Chondrocyte (in vitro differentiated cells): ENCODE data around the gene PARD6A. TPM values are rescaled to one million over a fixed set of nuclear protein-coding genes. Genes with fewer than 3 reads are reported as not detected.
A peak's percentile ranks its signal among the peaks of the same experiment; 100 is the strongest.

Source experiments
- DNase-seq: peaks from one replicate; pipeline ENCODE4 v3.0.0; 2021; ENCODE audit warnings: mixed read lengths, low spot score
- H3K27ac Mint-ChIP-seq: one replicate; pipeline ENCODE4 v1.8.0; 2021; ENCODE audit warnings: mild to moderate bottlenecking, moderate library complexity, mixed read lengths; ENCODE audit not compliant: unreplicated experiment
- H3K27me3 Mint-ChIP-seq: 2 replicates; pipeline ENCODE4 v1.8.0; 2021; ENCODE audit warnings: low read depth, mixed read lengths
- H3K36me3 Mint-ChIP-seq: 2 replicates; pipeline ENCODE4 v1.8.0; 2021; ENCODE audit warnings: low read depth, mixed read lengths
- H3K4me1 Mint-ChIP-seq: 2 replicates; pipeline ENCODE4 v1.8.0; 2021; ENCODE audit warnings: low read depth, mild to moderate bottlenecking, mixed read lengths
- H3K4me3 Mint-ChIP-seq: one replicate; pipeline ENCODE4 v1.8.0; 2021; ENCODE audit warnings: mild to moderate bottlenecking, moderate library complexity, mixed read lengths; ENCODE audit not compliant: unreplicated experiment
- H3K9me3 Mint-ChIP-seq: 2 replicates; pipeline ENCODE4 v1.8.0; 2021; ENCODE audit warnings: low read depth, mixed read lengths
- CTCF ChIP-seq: fragments of 200-600 bp; sonication (generic); IDR thresholded peaks from 2 replicates; pipeline ENCODE4 v1.5.0; 2021; ENCODE audit warnings: antibody characterized with exemption, mild to moderate bottlenecking, moderate library complexity
- total RNA-seq: library from RNA; stranded (reverse); gene quantifications from 3 replicates; pipeline ENCODE4 v1.2.1, GENCODE V29; 2021

The PARD6A gene
- total RNA-seq, 1 donor from 2014 or later = 3.5 TPM

- DNase-seq = peak; percentile 94
- Mint-ChIP-seq H3K4me3 (peak overlapping the region; percentile 35), H3K27ac (no peak overlapping the region), H3K36me3 (no peaks in the 10 kb centered on the region), H3K27me3 (no peaks in the 10 kb centered on the region), H3K4me1 (peaks cover 15% of the 10 kb centered on the region), H3K9me3 (no peaks in the 10 kb centered on the region)
- peak; percentile 85 for TF ChIP-seq CTCF
Measured at GRCh38 chr16:67667817-67668494, 7.2 kb downstream of the PARD6A start.

- TF ChIP-seq CTCF = no peak
- Mint-ChIP-seq H3K36me3 (no peaks in the 10 kb centered on the region), H3K27me3 (no peaks in the 10 kb centered on the region), H3K4me3 (no peak overlapping the region), H3K27ac (no peak overlapping the region), H3K9me3 (no peaks in the 10 kb centered on the region), H3K4me1 (peaks cover 18% of the 10 kb centered on the region)
- no peak for DNase-seq
Measured at GRCh38 chr16:67668495-67669157, 7.9 kb downstream of the PARD6A start.

- Mint-ChIP-seq H3K36me3 (no peaks in the 10 kb centered on the region), H3K4me1 (peaks cover 24% of the 10 kb centered on the region), H3K9me3 (no peaks in the 10 kb centered on the region), H3K4me3 (no peak overlapping the region), H3K27me3 (no peaks in the 10 kb centered on the region), H3K27ac (no peak overlapping the region)
- no peak for DNase-seq
- TF ChIP-seq CTCF = no peak
Measured at GRCh38 chr16:67669499-67670101, 8.8 kb downstream of the PARD6A start.

- no peak overlapping the region for H3K4me3 Mint-ChIP-seq
- no peaks in the 10 kb centered on the region for H3K27me3 Mint-ChIP-seq
- no peaks in the 10 kb centered on the region for H3K36me3 Mint-ChIP-seq
- H3K9me3 Mint-ChIP-seq = no peaks in the 10 kb centered on the region
- TF ChIP-seq CTCF = no peak
- no peak overlapping the region for H3K27ac Mint-ChIP-seq
- H3K4me1 Mint-ChIP-seq = peaks cover 14% of the 10 kb centered on the region
- DNase-seq = no peak
Measured at GRCh38 chr16:67672306-67672705, 11.5 kb downstream of the PARD6A start.

GRCh38 chr16:67672739-67673662, 12.2 kb downstream of the PARD6A start:
- no peak for DNase-seq

More at GRCh38 chr16:67672739-67673662, 12.2 kb downstream of the PARD6A start:
- peak; percentile 79 for TF ChIP-seq CTCF
- no peak overlapping the region for H3K27ac Mint-ChIP-seq
- H3K4me3 Mint-ChIP-seq = no peak overlapping the region
- no peaks in the 10 kb centered on the region for H3K27me3 Mint-ChIP-seq
- H3K9me3 Mint-ChIP-seq = no peaks in the 10 kb centered on the region
- no peaks in the 10 kb centered on the region for H3K36me3 Mint-ChIP-seq
- peaks cover 9% of the 10 kb centered on the region for H3K4me1 Mint-ChIP-seq
